ENCODE measurements around the gene BMP2. TPM values are rescaled to one million over a fixed set of nuclear protein-coding genes. Genes with fewer than 3 reads are reported as not detected.

BMP2 gene
- total and polyA plus RNA-seq, 4 donors = 0.83 to 3.5 (median 2.0) TPM

GRCh38 chr20:6828794-6829423 is 61.4 kb downstream of the BMP2 start:
- TF ChIP-seq MAX (IDR thresholded peaks at IDR 0.05) = no peak
- TF ChIP-seq YY1 (IDR thresholded peaks at IDR 0.05) = peak; percentile 17
- no peak for TF ChIP-seq JUND (IDR thresholded peaks at IDR 0.05)
- TF ChIP-seq SP1 (IDR thresholded peaks at IDR 0.05) = peak; percentile 9
- TF ChIP-seq CTCF (IDR thresholded peaks at IDR 0.05; ENCODE audit: low read depth, low read length, missing input control) = peak; percentile 68
- TF ChIP-seq EGR1 (IDR thresholded peaks at IDR 0.05; ENCODE audit: low read depth in 2 of 2) = no peak
- peak; percentile 82 to 90 for TF ChIP-seq RAD21 (IDR thresholded peaks at IDR 0.05)
- TF ChIP-seq GABPA (IDR thresholded peaks at IDR 0.05 in 1 of 2, conservative IDR thresholded peaks at IDR 0.05 in 1 of 2) = no peak
- no peak for TF ChIP-seq REST (IDR thresholded peaks at IDR 0.05)
- no peak for TF ChIP-seq ATF3 (IDR thresholded peaks at IDR 0.05)
- TF ChIP-seq HNF4G (IDR thresholded peaks at IDR 0.05) = no peak
- peak in 1 of 2 donors; percentile 6 for TF ChIP-seq RXRA (IDR thresholded peaks at IDR 0.05)
- no peak for TF ChIP-seq TAF1 (conservative IDR thresholded peaks at IDR 0.05)
- TF ChIP-seq NR2F2 (IDR thresholded peaks at IDR 0.05) = no peak
- TF ChIP-seq FOXA2 (IDR thresholded peaks at IDR 0.05) = no peak
- TF ChIP-seq FOXA1 (IDR thresholded peaks at IDR 0.05) = no peak
- TF ChIP-seq HNF4A (conservative IDR thresholded peaks at IDR 0.05) = no peak
- TF ChIP-seq ZBTB33 (IDR thresholded peaks at IDR 0.05) = no peak
- no peak overlapping the region for H3K9ac ChIP-seq (ENCODE audit: low read depth in 1 of 2, low read length in 2 of 2)
- H3K36me3 ChIP-seq (ENCODE audit: control insufficient read depth in 4 of 4, insufficient read depth in 3 of 4, low read depth in 1 of 4, low read length in 3 of 4) = no peaks in the 10 kb centered on the region
- no peaks in the 10 kb centered on the region for H3K27me3 ChIP-seq (ENCODE audit: control insufficient read depth in 4 of 4, insufficient read depth in 4 of 4, low read length in 3 of 4)
- H3K9me3 ChIP-seq (ENCODE audit: control insufficient read depth in 4 of 4, low read length in 3 of 4) = no peaks in the 10 kb centered on the region
- no peak overlapping the region for H3K4me3 ChIP-seq (ENCODE audit: low read depth in 1 of 3, low read length in 3 of 3)
- peak; percentile 59 for DNase-seq (ENCODE audit: low spot score)
- H3K27ac ChIP-seq (ENCODE audit: low read depth in 1 of 2, low read length in 2 of 2) = no peak overlapping the region
- H3K4me1 ChIP-seq (ENCODE audit: control insufficient read depth in 4 of 4, insufficient read depth in 4 of 4, low read length in 3 of 4) = no peaks in the 10 kb centered on the region
- WGBS = 0% methylated on average over 1 of the region's 1 CpG

Data from liver (tissue), 9 donors.